HCT116 (cell line): ENCODE data around the gene CD8A. TPM values are rescaled to one million over a fixed set of nuclear protein-coding genes. Genes with fewer than 3 reads are reported as not detected.

ENCODE experiments used
- ATAC-seq: fragments of 200-7000 bp; cut with Tn5 transposase; 2 replicates; pipeline ENCODE4 v1.9.1; 2020; ENCODE audit warnings: mild to moderate bottlenecking, moderate library complexity
- BruUV-seq: library from RNA; stranded (reverse); fragments of 400-500 nt; replicated peaks from 2 replicates; lab custom pipeline; 2021; lab: Mats Ljungman, UMichigan
- CTCF ChIA-PET: fragments of 300-600 bp; sonication (Branson Sonifier 250); formaldehyde crosslinking; loops from one replicate; lab custom pipeline; 2021; ENCODE audit warnings: antibody characterized with exemption; lab: Charles Lee
- POLR2A ChIA-PET: fragments of 300-600, 350-600 bp; sonication (Branson Sonifier 250); formaldehyde crosslinking; loops from one replicate; lab custom pipeline; 2021; ENCODE audit warnings: antibody characterized with exemption; lab: Charles Lee
- RAD21 ChIA-PET, 2 experiments: fragments of 300-600 bp; sonication (Branson Sonifier 250); formaldehyde crosslinking; loops; one replicate each; lab custom pipeline; 2023; ENCODE audit warnings: low total read pairs in 2 of 2; ENCODE audit not compliant: uncharacterized antibody in 2 of 2, unreplicated experiment in 2 of 2, low non-redundant PET in 1 of 2; lab: Charles Lee
- DNase-seq: peaks from one replicate; pipeline ENCODE4 v3.0.0-alpha.2; 2010; ENCODE audit warnings: low read depth, low spot score
- H2AFZ ChIP-seq: fragments of 200-600 bp; shearing (Covaris generic), sonication (generic); 2 replicates; pipeline ENCODE4 v1.6.1; 2017; ENCODE audit warnings: low read depth, mixed run types, mixed read lengths, antibody characterized with exemption, low read length; ENCODE audit not compliant: poor library complexity, severe bottlenecking
- H3K27ac ChIP-seq: 2 replicates; pipeline ENCODE4 v1.5.1; 2012; ENCODE audit warnings: low read depth, low read length
- H3K27me3 ChIP-seq: fragments of 200-600 bp; sonication (generic); 2 replicates; pipeline ENCODE4 v1.6.1; 2016; ENCODE audit warnings: mixed run types, low read length, mixed read lengths; ENCODE audit not compliant: insufficient read depth
- H3K36me3 ChIP-seq, 2 experiments: fragments of 200-500 bp in 1 of 2; fragments of 200-600 bp in 1 of 2; sonication (Bioruptor generic) in 1 of 2; sonication (generic) in 1 of 2; 2 replicates each; pipeline versions ENCODE4 v1.5.1 to v1.6.1; 2014 to 2016; ENCODE audit warnings: low read length in 2 of 2, inconsistent platforms in 1 of 2, mixed read lengths in 1 of 2, mixed run types in 1 of 2; ENCODE audit not compliant: insufficient read depth in 2 of 2, control insufficient read depth in 1 of 2
- H3K4me1 ChIP-seq, 2 experiments: fragments of 200-600 bp in 1 of 2; sonication (generic) in 1 of 2; 2 replicates each; pipeline versions ENCODE4 v1.5.1 to v1.6.1; 2012 to 2017; ENCODE audit warnings: low read length in 2 of 2, inconsistent platforms in 1 of 2, mild to moderate bottlenecking in 1 of 2, mixed read lengths in 1 of 2, mixed run types in 1 of 2, moderate library complexity in 1 of 2; ENCODE audit not compliant: insufficient read depth in 2 of 2, control insufficient read depth in 1 of 2
- H3K4me2 ChIP-seq: fragments of 200-600 bp; sonication (generic); 2 replicates; pipeline ENCODE4 v1.6.1; 2017; ENCODE audit warnings: mixed run types, low read length, mixed read lengths
- H3K4me3 ChIP-seq, 2 experiments: fragments of 200-600 bp in 1 of 2; sonication (generic) in 1 of 2; replicated peaks in 1 of 2; 2 replicates each; pipeline ENCODE4 v1.5.1; 2011 to 2016; ENCODE audit warnings: low read length in 2 of 2, control low read depth in 1 of 2, low read depth in 1 of 2, mild to moderate bottlenecking in 1 of 2, mixed read lengths in 1 of 2, mixed run types in 1 of 2
- H3K79me2 ChIP-seq: fragments of 200-600 bp; sonication (generic); 2 replicates; pipeline ENCODE4 v1.6.1; 2017; ENCODE audit warnings: mild to moderate bottlenecking, mixed run types, low read length, moderate library complexity, mixed read lengths; ENCODE audit not compliant: insufficient read depth
- H3K9ac ChIP-seq: fragments of 200-600 bp; sonication (generic); 2 replicates; pipeline ENCODE4 v1.6.1; 2016; ENCODE audit warnings: low read length, mixed read lengths
- H3K9me2 ChIP-seq: fragments of 200-600 bp; sonication (generic), shearing (Covaris generic); 2 replicates; pipeline ENCODE4 v1.6.1; 2017; ENCODE audit warnings: mixed run types, mild to moderate bottlenecking, moderate library complexity; ENCODE audit not compliant: insufficient read depth
- H3K9me3 ChIP-seq, 2 experiments: fragments of 200-500 bp in 1 of 2; fragments of 200-600 bp in 1 of 2; sonication (Bioruptor generic) in 1 of 2; sonication (generic) in 1 of 2; 2 replicates each; pipeline ENCODE4 v1.6.1; 2014 to 2017; ENCODE audit warnings: low read length in 2 of 2, mixed read lengths in 2 of 2, inconsistent platforms in 1 of 2, low read depth in 1 of 2, mild to moderate bottlenecking in 1 of 2, mixed run types in 1 of 2, moderate library complexity in 1 of 2; ENCODE audit not compliant: control insufficient read depth in 1 of 2, insufficient read depth in 1 of 2
- H4K20me1 ChIP-seq: fragments of 200-600 bp; sonication (generic), shearing (Covaris generic); 2 replicates; pipeline ENCODE4 v1.6.1; 2017; ENCODE audit warnings: mixed run types, mild to moderate bottlenecking, moderate library complexity; ENCODE audit not compliant: insufficient read depth
- EGR1 ChIP-seq: IDR thresholded peaks from 2 replicates; pipeline ENCODE4 v1.6.1; 2012; ENCODE audit warnings: low read depth
- EZH2 ChIP-seq: fragments of 200-600 bp; sonication (generic); IDR thresholded peaks from 2 replicates; pipeline ENCODE4 v1.6.1; 2017; ENCODE audit warnings: antibody characterized with exemption, mixed run types
- RAD21 ChIP-seq: IDR thresholded peaks from 2 replicates; pipeline ENCODE4 v1.6.1; 2012; ENCODE audit warnings: low read depth, mild to moderate bottlenecking
- SRF ChIP-seq: IDR thresholded peaks from 2 replicates; pipeline ENCODE4 v1.6.1; 2012; ENCODE audit warnings: low read depth
- YY1 ChIP-seq: IDR thresholded peaks from 2 replicates; pipeline ENCODE4 v1.6.1; 2011; ENCODE audit warnings: low read length, low read depth, moderate library complexity, mild to moderate bottlenecking; ENCODE audit not compliant: insufficient replicate concordance; ENCODE audit errors: extremely low read depth
- intact Hi-C: fragments of 100-400 bp; cut with micrococcal nuclease; formaldehyde crosslinking; loops from 2 replicates; pipeline ENCODE4 v1.10.0; 2022
- total RNA-seq: library from RNA; stranded (reverse); gene quantifications from one replicate; pipeline ENCODE4 v1.2.1, GENCODE V29; 2021; ENCODE audit not compliant: unreplicated experiment
- TF ChIP-seq, protein P1 (sequence below): IDR thresholded peaks from 2 replicates; pipeline ENCODE4 v1.6.1; 2012
- TF ChIP-seq, protein P2 (sequence below): IDR thresholded peaks from 2 replicates; pipeline ENCODE4 v1.6.1; 2012

Gene CD8A
- total RNA-seq, 1 experiment from 2014 or later = 0.76 TPM

DNA sequence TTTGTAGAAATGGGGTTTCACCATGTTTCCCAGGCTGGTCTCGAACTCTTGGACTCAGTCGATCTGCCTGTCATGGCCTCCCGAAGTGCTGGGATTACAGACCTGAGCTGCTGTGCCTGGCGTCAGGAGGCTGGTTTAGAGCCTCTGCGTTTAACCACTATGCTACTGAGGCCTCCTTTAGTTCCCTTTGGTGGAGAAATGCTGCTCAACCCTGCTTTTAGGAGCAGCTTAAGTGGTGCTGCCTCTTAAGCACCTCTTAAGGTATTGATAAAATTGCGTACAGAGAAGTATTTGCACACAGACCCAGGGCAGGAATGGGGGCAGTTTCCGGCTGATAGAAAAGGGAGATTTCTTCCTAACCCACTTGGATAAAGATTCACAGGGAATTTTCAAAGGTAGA, 8.0 kb downstream of the CD8A start:
- TF ChIP-seq RAD21 (no peak), EZH2 (no peak), SRF (no peak), EGR1 (no peak)
- TF ChIP-seq, protein P1, sequence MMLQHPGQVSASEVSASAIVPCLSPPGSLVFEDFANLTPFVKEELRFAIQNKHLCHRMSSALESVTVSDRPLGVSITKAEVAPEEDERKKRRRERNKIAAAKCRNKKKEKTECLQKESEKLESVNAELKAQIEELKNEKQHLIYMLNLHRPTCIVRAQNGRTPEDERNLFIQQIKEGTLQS = no peak
- no peaks in the 10 kb centered on the region for H3K36me3 ChIP-seq
- no peak overlapping the region for H2AFZ ChIP-seq
- no peaks in the 10 kb centered on the region for H3K4me1 ChIP-seq
- H3K9me3 ChIP-seq = no peaks in the 10 kb centered on the region
- H3K27ac ChIP-seq = no peak overlapping the region
- H3K4me3 ChIP-seq = no peak overlapping the region
- no peaks in the 10 kb centered on the region for H4K20me1 ChIP-seq
- no peaks in the 10 kb centered on the region for H3K27me3 ChIP-seq
- RAD21 ChIA-PET = no interaction called here
- H3K9ac ChIP-seq = no peak overlapping the region
- ATAC-seq = no peak
- POLR2A ChIA-PET = no interaction called here
- BruUV-seq = no TSS peak
- intact Hi-C loops = no loop called here
- DNase-seq = no peak
- no peaks in the 10 kb centered on the region for H3K79me2 ChIP-seq
- H3K4me2 ChIP-seq = no peak overlapping the region
- H3K9me2 ChIP-seq = no peaks in the 10 kb centered on the region
- CTCF ChIA-PET = no interaction called here

DNA sequence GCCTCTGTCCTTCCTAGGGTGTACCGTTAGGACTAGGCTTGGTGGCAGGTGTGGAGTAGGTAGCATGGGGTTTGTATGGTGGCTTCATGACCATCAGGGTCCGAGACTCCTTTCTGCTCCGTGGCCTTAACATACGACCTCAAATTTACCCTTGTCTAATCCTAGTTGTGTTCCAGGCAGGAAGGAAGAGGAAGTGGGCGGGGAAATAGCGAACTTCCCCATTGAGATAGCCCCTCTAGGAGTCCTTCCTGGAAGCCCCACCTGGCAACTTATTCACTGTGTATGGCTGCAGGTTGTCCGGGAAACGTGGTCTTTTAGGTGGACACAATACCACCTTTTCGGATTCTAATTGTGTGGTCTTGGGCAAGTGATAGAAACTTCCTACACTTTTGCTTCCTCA, 9.3 kb downstream of the CD8A start:
- H3K36me3 ChIP-seq = no peaks in the 10 kb centered on the region
- no TSS peak for BruUV-seq
- no peak overlapping the region for H3K27ac ChIP-seq
- H3K9me3 ChIP-seq = no peaks in the 10 kb centered on the region
- no peak overlapping the region for H3K4me2 ChIP-seq
- RAD21 ChIA-PET = no interaction called here
- H3K4me3 ChIP-seq = no peak overlapping the region
- no peaks in the 10 kb centered on the region for H4K20me1 ChIP-seq
- no peaks in the 10 kb centered on the region for H3K4me1 ChIP-seq
- ATAC-seq (no peak), DNase-seq (no peak)
- no peak for TF ChIP-seq YY1
- TF ChIP-seq, protein P2, sequence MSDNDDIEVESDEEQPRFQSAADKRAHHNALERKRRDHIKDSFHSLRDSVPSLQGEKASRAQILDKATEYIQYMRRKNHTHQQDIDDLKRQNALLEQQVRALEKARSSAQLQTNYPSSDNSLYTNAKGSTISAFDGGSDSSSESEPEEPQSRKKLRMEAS = no peak
- TF ChIP-seq, protein P1 = no peak
- H2AFZ ChIP-seq = no peak overlapping the region
- POLR2A ChIA-PET = no interaction called here
- H3K27me3 ChIP-seq = no peaks in the 10 kb centered on the region
- H3K9me2 ChIP-seq = no peaks in the 10 kb centered on the region
- CTCF ChIA-PET = no interaction called here
- no peaks in the 10 kb centered on the region for H3K79me2 ChIP-seq
- intact Hi-C loops = no loop called here
- no peak overlapping the region for H3K9ac ChIP-seq
